HCT116 (cell line): Measurements from ENCODE around the gene GNG10. TPM values are rescaled to one million over a fixed set of nuclear protein-coding genes. Genes with fewer than 3 reads are reported as not detected.
"Not testable (repeated sequence)": the region's sequence is repeated elsewhere in the genome, so short reads cannot be mapped to it uniquely, and the experiment has no call there.

Source experiments
- ATAC-seq: fragments of 200-7000 bp; cut with Tn5 transposase; 2 replicates; pipeline ENCODE4 v1.9.1; 2020; ENCODE audit warnings: mild to moderate bottlenecking, moderate library complexity
- BruUV-seq: library from RNA; stranded (reverse); fragments of 400-500 nt; replicated peaks from 2 replicates; lab custom pipeline; 2021; lab: Mats Ljungman, UMichigan
- CTCF ChIA-PET: fragments of 300-600 bp; sonication (Branson Sonifier 250); formaldehyde crosslinking; loops from one replicate; lab custom pipeline; 2021; ENCODE audit warnings: antibody characterized with exemption; lab: Charles Lee
- POLR2A ChIA-PET: fragments of 300-600, 350-600 bp; sonication (Branson Sonifier 250); formaldehyde crosslinking; loops from one replicate; lab custom pipeline; 2021; ENCODE audit warnings: antibody characterized with exemption; lab: Charles Lee
- RAD21 ChIA-PET, 2 experiments: fragments of 300-600 bp; sonication (Branson Sonifier 250); formaldehyde crosslinking; loops; one replicate each; lab custom pipeline; 2023; ENCODE audit warnings: low total read pairs in 2 of 2; ENCODE audit not compliant: uncharacterized antibody in 2 of 2, unreplicated experiment in 2 of 2, low non-redundant PET in 1 of 2; lab: Charles Lee
- DNase-seq: peaks from one replicate; pipeline ENCODE4 v3.0.0-alpha.2; 2010; ENCODE audit warnings: low read depth, low spot score
- H2AFZ ChIP-seq: fragments of 200-600 bp; shearing (Covaris generic), sonication (generic); 2 replicates; pipeline ENCODE4 v1.6.1; 2017; ENCODE audit warnings: low read depth, mixed run types, mixed read lengths, antibody characterized with exemption, low read length; ENCODE audit not compliant: poor library complexity, severe bottlenecking
- H3K27ac ChIP-seq: 2 replicates; pipeline ENCODE4 v1.5.1; 2012; ENCODE audit warnings: low read depth, low read length
- H3K27me3 ChIP-seq: fragments of 200-600 bp; sonication (generic); 2 replicates; pipeline ENCODE4 v1.6.1; 2016; ENCODE audit warnings: mixed run types, low read length, mixed read lengths; ENCODE audit not compliant: insufficient read depth
- H3K36me3 ChIP-seq, 2 experiments: fragments of 200-500 bp in 1 of 2; fragments of 200-600 bp in 1 of 2; sonication (Bioruptor generic) in 1 of 2; sonication (generic) in 1 of 2; 2 replicates each; pipeline versions ENCODE4 v1.5.1 to v1.6.1; 2014 to 2016; ENCODE audit warnings: low read length in 2 of 2, inconsistent platforms in 1 of 2, mixed read lengths in 1 of 2, mixed run types in 1 of 2; ENCODE audit not compliant: insufficient read depth in 2 of 2, control insufficient read depth in 1 of 2
- H3K4me1 ChIP-seq, 2 experiments: fragments of 200-600 bp in 1 of 2; sonication (generic) in 1 of 2; 2 replicates each; pipeline versions ENCODE4 v1.5.1 to v1.6.1; 2012 to 2017; ENCODE audit warnings: low read length in 2 of 2, inconsistent platforms in 1 of 2, mild to moderate bottlenecking in 1 of 2, mixed read lengths in 1 of 2, mixed run types in 1 of 2, moderate library complexity in 1 of 2; ENCODE audit not compliant: insufficient read depth in 2 of 2, control insufficient read depth in 1 of 2
- H3K4me2 ChIP-seq: fragments of 200-600 bp; sonication (generic); 2 replicates; pipeline ENCODE4 v1.6.1; 2017; ENCODE audit warnings: mixed run types, low read length, mixed read lengths
- H3K4me3 ChIP-seq, 2 experiments: fragments of 200-600 bp in 1 of 2; sonication (generic) in 1 of 2; replicated peaks in 1 of 2; 2 replicates each; pipeline ENCODE4 v1.5.1; 2011 to 2016; ENCODE audit warnings: low read length in 2 of 2, control low read depth in 1 of 2, low read depth in 1 of 2, mild to moderate bottlenecking in 1 of 2, mixed read lengths in 1 of 2, mixed run types in 1 of 2
- H3K79me2 ChIP-seq: fragments of 200-600 bp; sonication (generic); 2 replicates; pipeline ENCODE4 v1.6.1; 2017; ENCODE audit warnings: mild to moderate bottlenecking, mixed run types, low read length, moderate library complexity, mixed read lengths; ENCODE audit not compliant: insufficient read depth
- H3K9ac ChIP-seq: fragments of 200-600 bp; sonication (generic); 2 replicates; pipeline ENCODE4 v1.6.1; 2016; ENCODE audit warnings: low read length, mixed read lengths
- H3K9me2 ChIP-seq: fragments of 200-600 bp; sonication (generic), shearing (Covaris generic); 2 replicates; pipeline ENCODE4 v1.6.1; 2017; ENCODE audit warnings: mixed run types, mild to moderate bottlenecking, moderate library complexity; ENCODE audit not compliant: insufficient read depth
- H3K9me3 ChIP-seq, 2 experiments: fragments of 200-500 bp in 1 of 2; fragments of 200-600 bp in 1 of 2; sonication (Bioruptor generic) in 1 of 2; sonication (generic) in 1 of 2; 2 replicates each; pipeline ENCODE4 v1.6.1; 2014 to 2017; ENCODE audit warnings: low read length in 2 of 2, mixed read lengths in 2 of 2, inconsistent platforms in 1 of 2, low read depth in 1 of 2, mild to moderate bottlenecking in 1 of 2, mixed run types in 1 of 2, moderate library complexity in 1 of 2; ENCODE audit not compliant: control insufficient read depth in 1 of 2, insufficient read depth in 1 of 2
- H4K20me1 ChIP-seq: fragments of 200-600 bp; sonication (generic), shearing (Covaris generic); 2 replicates; pipeline ENCODE4 v1.6.1; 2017; ENCODE audit warnings: mixed run types, mild to moderate bottlenecking, moderate library complexity; ENCODE audit not compliant: insufficient read depth
- JUND ChIP-seq: IDR thresholded peaks from 2 replicates; pipeline ENCODE4 v1.6.1; 2012
- SIN3A ChIP-seq: IDR thresholded peaks from 2 replicates; pipeline ENCODE4 v1.6.1; 2012; ENCODE audit warnings: low read depth
- ZNF274 ChIP-seq: fragments of 200-500 bp; sonication (Bioruptor generic); IDR thresholded peaks from 2 replicates; pipeline ENCODE4 v1.6.1; 2014; ENCODE audit warnings: mild to moderate bottlenecking, low read depth, low read length, inconsistent platforms
- intact Hi-C: fragments of 100-400 bp; cut with micrococcal nuclease; formaldehyde crosslinking; loops from 2 replicates; pipeline ENCODE4 v1.10.0; 2022
- total RNA-seq: library from RNA; stranded (reverse); gene quantifications from one replicate; pipeline ENCODE4 v1.2.1, GENCODE V29; 2021; ENCODE audit not compliant: unreplicated experiment
- TF ChIP-seq, protein P1 (sequence below): IDR thresholded peaks from 2 replicates; pipeline ENCODE4 v1.6.1; 2012

The GNG10 gene
- total RNA-seq, 1 experiment from 2014 or later = 46.8 TPM

DNA sequence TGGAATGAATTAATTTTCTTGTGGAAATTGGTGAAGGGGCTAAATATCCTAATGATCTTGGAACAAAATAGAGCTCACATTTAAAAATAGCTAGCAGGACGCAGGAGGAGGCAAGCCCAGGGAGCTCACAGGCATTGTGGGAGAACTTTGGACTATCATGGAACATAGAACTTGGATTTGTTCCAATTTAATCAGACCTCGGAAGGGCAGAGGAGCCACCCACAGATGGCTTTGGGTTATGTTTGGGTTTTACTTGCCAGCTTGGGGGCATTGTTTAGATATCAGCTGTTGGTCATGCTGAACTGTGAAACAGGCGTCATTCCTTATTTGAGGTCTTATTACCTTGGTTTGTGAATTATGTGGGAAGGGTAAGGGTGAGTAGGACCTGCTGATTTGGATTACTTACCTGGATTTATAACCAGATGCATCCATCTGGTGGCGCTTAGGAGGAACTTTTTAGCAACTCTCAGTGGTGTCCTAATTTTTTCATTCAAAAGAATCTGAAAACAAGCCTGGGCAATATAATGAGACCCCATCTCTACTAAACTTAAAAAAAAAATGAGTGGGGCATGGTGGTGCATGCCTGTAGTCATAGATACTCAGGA is 47.9 kb upstream of the GNG10 start:
- ATAC-seq = no peak
- no peaks in the 10 kb centered on the region for H3K27me3 ChIP-seq
- no peaks in the 10 kb centered on the region for H3K9me3 ChIP-seq
- ChIA-PET CTCF (interaction anchor here (2.8 kb wide), 1 partner anchor 8 kb away, joined by 11 read pairs; no protein-coding TSS in a partner anchor), RAD21 (no interaction called here), POLR2A (no interaction called here)
- H2AFZ ChIP-seq = no peak overlapping the region
- H3K36me3 ChIP-seq = no peaks in the 10 kb centered on the region
- no peaks in the 10 kb centered on the region; a peak in 1 of 4 replicates for H3K4me1 ChIP-seq
- H4K20me1 ChIP-seq = no peaks in the 10 kb centered on the region
- intact Hi-C loops = no loop called here
- H3K9me2 ChIP-seq = no peaks in the 10 kb centered on the region
- H3K27ac ChIP-seq = no peak overlapping the region
- H3K4me2 ChIP-seq = no peak overlapping the region
- TF ChIP-seq, protein P1, sequence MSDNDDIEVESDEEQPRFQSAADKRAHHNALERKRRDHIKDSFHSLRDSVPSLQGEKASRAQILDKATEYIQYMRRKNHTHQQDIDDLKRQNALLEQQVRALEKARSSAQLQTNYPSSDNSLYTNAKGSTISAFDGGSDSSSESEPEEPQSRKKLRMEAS = no peak
- no peak overlapping the region for H3K9ac ChIP-seq
- DNase-seq = no peak
- H3K79me2 ChIP-seq = no peaks in the 10 kb centered on the region
- no peak overlapping the region for H3K4me3 ChIP-seq
- no TSS peak for BruUV-seq

DNA sequence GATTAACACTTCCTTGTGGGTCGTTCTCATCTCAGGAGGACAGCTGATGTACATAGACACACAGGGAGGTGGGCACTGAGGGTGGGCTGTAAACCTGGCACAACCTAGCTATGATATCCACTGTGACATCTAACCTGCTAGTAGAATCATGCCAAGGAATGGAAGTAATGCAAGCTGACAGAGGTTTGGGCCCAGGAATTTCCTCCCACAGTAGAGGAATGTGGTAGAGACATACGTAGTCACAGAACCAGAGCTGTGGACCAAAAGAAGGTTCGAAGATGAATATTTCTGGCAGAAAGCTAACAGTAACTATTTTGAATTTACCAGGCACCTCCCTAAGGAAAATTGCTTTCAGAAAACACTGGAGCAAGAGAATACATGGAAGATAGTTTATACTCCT is 45.5 kb upstream of the GNG10 start:
- ChIA-PET POLR2A (no interaction called here), RAD21 (no interaction called here), CTCF (interaction anchor here (0.9 kb wide), 1 partner anchor 18 kb away, joined by 4 read pairs; no protein-coding TSS in a partner anchor)
- no peaks in the 10 kb centered on the region for H3K36me3 ChIP-seq
- no peak overlapping the region for H2AFZ ChIP-seq
- TF ChIP-seq ZNF274 = no peak
- TF ChIP-seq JUND = no peak
- TF ChIP-seq SIN3A = no peak
- H3K4me3 ChIP-seq = no peak overlapping the region
- no peaks in the 10 kb centered on the region; a peak in 1 of 4 replicates for H3K4me1 ChIP-seq
- intact Hi-C loops = no loop called here
- H3K9me2 ChIP-seq = no peaks in the 10 kb centered on the region
- H3K79me2 ChIP-seq = no peaks in the 10 kb centered on the region
- no TSS peak for BruUV-seq
- no peak overlapping the region for H3K9ac ChIP-seq
- no peaks in the 10 kb centered on the region for H4K20me1 ChIP-seq
- no peak for ATAC-seq
- no peaks in the 10 kb centered on the region for H3K9me3 ChIP-seq
- H3K4me2 ChIP-seq = no peak overlapping the region
- no peak for DNase-seq
- no peaks in the 10 kb centered on the region for H3K27me3 ChIP-seq
- H3K27ac ChIP-seq = no peak overlapping the region

DNA sequence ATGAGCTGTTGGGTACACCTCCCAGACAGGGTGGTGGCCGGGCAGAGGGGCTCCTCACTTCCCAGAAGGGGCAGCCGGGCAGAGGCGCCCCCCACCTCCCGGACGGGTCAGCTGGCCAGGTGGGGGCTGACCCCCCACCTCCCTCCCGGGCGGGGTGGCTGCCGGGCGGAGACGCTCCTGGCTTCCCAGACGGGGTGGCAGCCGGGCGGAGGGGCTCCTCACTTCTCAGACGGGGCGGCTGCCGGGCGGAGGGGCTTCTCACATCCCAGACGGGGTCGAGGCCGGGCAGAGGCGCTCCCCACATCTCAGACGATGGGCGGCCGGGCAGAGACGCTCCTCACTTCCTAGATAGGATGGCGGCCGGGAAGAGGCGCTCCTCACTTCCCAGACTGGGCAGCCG is 44.1 kb upstream of the GNG10 start:
- H4K20me1 ChIP-seq, H3K36me3 ChIP-seq, BruUV-seq, intact Hi-C loops, H3K9ac ChIP-seq, H3K4me1 ChIP-seq, H3K4me2 ChIP-seq, H3K79me2 ChIP-seq, POLR2A ChIA-PET, DNase-seq, H2AFZ ChIP-seq, RAD21 ChIA-PET, H3K4me3 ChIP-seq, ATAC-seq, H3K9me3 ChIP-seq, H3K27me3 ChIP-seq, H3K27ac ChIP-seq, H3K9me2 ChIP-seq, CTCF ChIA-PET: not testable (repeated sequence)
